ENCODE measurements around the gene MYO1E.

MYO1E gene

GRCh38 chr15:59252137-59252536 is 120.5 kb downstream of the MYO1E start:
- FAIRE-seq: no peak

GRCh38 chr15:59251001-59251845 is 121.4 kb downstream of the MYO1E start:
- FAIRE-seq (no peak), DNase-seq (ENCODE audit: insufficient read length, low spot score) (no peak)
- no peak for TF ChIP-seq CTCF (IDR thresholded peaks at IDR 0.05; ENCODE audit: insufficient read depth, missing control alignments)

More at GRCh38 chr15:59252137-59252536, 120.5 kb downstream of the MYO1E start:
- TF ChIP-seq CTCF (IDR thresholded peaks at IDR 0.05; ENCODE audit: insufficient read depth, missing control alignments): no peak
- no peak for DNase-seq (ENCODE audit: insufficient read length, low spot score)

- FAIRE-seq (no peak), DNase-seq (ENCODE audit: insufficient read length, low spot score) (no peak)
- TF ChIP-seq CTCF (IDR thresholded peaks at IDR 0.05; ENCODE audit: insufficient read depth, missing control alignments): no peak
Observed at GRCh38 chr15:59250249-59250648, 122.4 kb downstream of the MYO1E start.

GRCh38 chr15:59249816-59250215 is 122.9 kb downstream of the MYO1E start:
- FAIRE-seq: no peak
- TF ChIP-seq CTCF (IDR thresholded peaks at IDR 0.05; ENCODE audit: insufficient read depth, missing control alignments): no peak

GRCh38 chr15:59247364-59247763 is 125.3 kb downstream of the MYO1E start:
- no peak for FAIRE-seq
- TF ChIP-seq CTCF (IDR thresholded peaks at IDR 0.05; ENCODE audit: insufficient read depth, missing control alignments): peak; percentile 58
- DNase-seq (ENCODE audit: insufficient read length, low spot score): no peak

More at GRCh38 chr15:59249816-59250215, 122.9 kb downstream of the MYO1E start:
- no peak for DNase-seq (ENCODE audit: insufficient read length, low spot score)

- TF ChIP-seq CTCF (IDR thresholded peaks at IDR 0.05; ENCODE audit: insufficient read depth, missing control alignments): no peak
- no peak for FAIRE-seq
Observed at GRCh38 chr15:59245559-59245958, 127.1 kb downstream of the MYO1E start.

GRCh38 chr15:59244337-59244736 is 128.3 kb downstream of the MYO1E start:
- FAIRE-seq (no peak), DNase-seq (ENCODE audit: insufficient read length, low spot score) (no peak)
- no peak for TF ChIP-seq CTCF (IDR thresholded peaks at IDR 0.05; ENCODE audit: insufficient read depth, missing control alignments)

More at GRCh38 chr15:59245559-59245958, 127.1 kb downstream of the MYO1E start:
- DNase-seq (ENCODE audit: insufficient read length, low spot score): no peak
